ENCODE measurements around the gene PHYHD1. TPM values are rescaled to one million over a fixed set of nuclear protein-coding genes. Genes with fewer than 3 reads are reported as not detected.

Gene PHYHD1
- polyA plus RNA-seq, 1 donor (not counting 4 experiments of a cell fraction or from before 2014, with no cell fraction given), result 4.7 TPM

DNA sequence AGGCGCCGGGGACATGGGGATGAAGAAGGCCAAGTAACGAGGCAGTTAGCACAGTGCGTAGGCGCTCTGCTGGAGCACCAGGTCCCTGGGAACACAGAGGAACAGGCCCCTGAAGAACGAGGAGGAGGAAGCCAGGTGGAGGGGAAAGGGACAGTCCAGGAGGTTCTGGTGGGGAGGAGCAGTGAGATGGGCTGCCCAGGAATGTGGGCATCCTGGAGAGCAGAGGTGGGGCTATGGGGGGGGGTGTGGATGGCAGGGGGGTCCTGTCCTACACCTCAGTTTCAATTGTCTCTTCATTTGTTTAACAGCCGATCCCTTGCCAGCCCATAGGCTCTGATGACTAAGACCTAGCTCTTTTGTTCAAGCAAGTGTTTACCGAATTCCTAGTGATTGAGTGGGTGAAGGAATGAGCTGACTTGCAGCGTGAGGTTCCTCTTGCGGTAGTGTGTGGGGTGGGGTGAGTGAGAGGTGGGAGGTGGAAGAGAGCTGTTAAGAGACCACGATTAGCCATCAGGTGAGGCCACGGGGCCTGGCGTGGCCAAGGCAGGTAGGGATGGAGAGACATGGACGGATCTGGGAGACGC, 8.4 kb upstream of the PHYHD1 start:
- peak overlapping the region; percentile 97 for H3K27ac ChIP-seq (ENCODE audit: control insufficient read depth, insufficient read depth, low read length)
- peak overlapping the region; percentile 75 for H3K9ac ChIP-seq (ENCODE audit: control insufficient read depth, extremely low read depth, insufficient read depth, low read length)
- no peak overlapping the region for H2AFZ ChIP-seq (ENCODE audit: control insufficient read depth, low read length)
- H4K20me1 ChIP-seq (ENCODE audit: control insufficient read depth, extremely low read depth, insufficient read depth, low read length), result no peaks in the 10 kb centered on the region
- H3K27me3 ChIP-seq (ENCODE audit: control insufficient read depth, extremely low read depth, insufficient read depth, low read length), result no peaks in the 10 kb centered on the region
- peaks cover 3% of the 10 kb centered on the region for H3K9me1 ChIP-seq (ENCODE audit: control insufficient read depth, extremely low read depth, insufficient read depth, low read length)
- H3K4me3 ChIP-seq (ENCODE audit: control insufficient read depth in 2 of 3, extremely low read depth in 1 of 3, insufficient read depth in 2 of 3, low read depth in 1 of 3, low read length in 3 of 3), result peak overlapping the region; percentile 17 to 69 (median 37)
- peak; percentile 98 for DNase-seq (ENCODE audit: low read depth, low spot score)
- dilution Hi-C loops (cut with MboI; ENCODE audit: extremely low pct_ligation_motif_present, low sequenced_read_pairs), result no loop called here
- peak; percentile 98 for FAIRE-seq
- no peak for TF ChIP-seq EZH2 (IDR thresholded peaks at IDR 0.05; ENCODE audit: low read length)
- TF ChIP-seq, protein P1, sequence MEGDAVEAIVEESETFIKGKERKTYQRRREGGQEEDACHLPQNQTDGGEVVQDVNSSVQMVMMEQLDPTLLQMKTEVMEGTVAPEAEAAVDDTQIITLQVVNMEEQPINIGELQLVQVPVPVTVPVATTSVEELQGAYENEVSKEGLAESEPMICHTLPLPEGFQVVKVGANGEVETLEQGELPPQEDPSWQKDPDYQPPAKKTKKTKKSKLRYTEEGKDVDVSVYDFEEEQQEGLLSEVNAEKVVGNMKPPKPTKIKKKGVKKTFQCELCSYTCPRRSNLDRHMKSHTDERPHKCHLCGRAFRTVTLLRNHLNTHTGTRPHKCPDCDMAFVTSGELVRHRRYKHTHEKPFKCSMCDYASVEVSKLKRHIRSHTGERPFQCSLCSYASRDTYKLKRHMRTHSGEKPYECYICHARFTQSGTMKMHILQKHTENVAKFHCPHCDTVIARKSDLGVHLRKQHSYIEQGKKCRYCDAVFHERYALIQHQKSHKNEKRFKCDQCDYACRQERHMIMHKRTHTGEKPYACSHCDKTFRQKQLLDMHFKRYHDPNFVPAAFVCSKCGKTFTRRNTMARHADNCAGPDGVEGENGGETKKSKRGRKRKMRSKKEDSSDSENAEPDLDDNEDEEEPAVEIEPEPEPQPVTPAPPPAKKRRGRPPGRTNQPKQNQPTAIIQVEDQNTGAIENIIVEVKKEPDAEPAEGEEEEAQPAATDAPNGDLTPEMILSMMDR (optimal IDR thresholded peaks at IDR 0.05 in 1 of 3, IDR thresholded peaks at IDR 0.05 in 1 of 3, conservative IDR thresholded peaks at IDR 0.05 in 1 of 3; ENCODE audit: extremely low read depth in 1 of 3, insufficient read depth in 2 of 3, low read length in 3 of 3), result no peak
- H3K36me3 ChIP-seq (ENCODE audit: control insufficient read depth in 2 of 2, extremely low read depth in 1 of 2, insufficient read depth in 2 of 2, low read length in 2 of 2), result peaks cover 44 to 87% of the 10 kb centered on the region in 2 experiments
- peaks cover 68% of the 10 kb centered on the region for H3K79me2 ChIP-seq (ENCODE audit: control insufficient read depth, insufficient read depth, low read length)
- peaks cover 65% of the 10 kb centered on the region for H3K4me1 ChIP-seq (ENCODE audit: control insufficient read depth, extremely low read depth, insufficient read depth, low read length)
- no peaks in the 10 kb centered on the region for H3K9me3 ChIP-seq (ENCODE audit: control insufficient read depth, low read depth, low read length)
- H3K4me2 ChIP-seq (ENCODE audit: control insufficient read depth, extremely low read depth, insufficient read depth, low read depth, low read length), result peak overlapping the region; percentile 92

DNA sequence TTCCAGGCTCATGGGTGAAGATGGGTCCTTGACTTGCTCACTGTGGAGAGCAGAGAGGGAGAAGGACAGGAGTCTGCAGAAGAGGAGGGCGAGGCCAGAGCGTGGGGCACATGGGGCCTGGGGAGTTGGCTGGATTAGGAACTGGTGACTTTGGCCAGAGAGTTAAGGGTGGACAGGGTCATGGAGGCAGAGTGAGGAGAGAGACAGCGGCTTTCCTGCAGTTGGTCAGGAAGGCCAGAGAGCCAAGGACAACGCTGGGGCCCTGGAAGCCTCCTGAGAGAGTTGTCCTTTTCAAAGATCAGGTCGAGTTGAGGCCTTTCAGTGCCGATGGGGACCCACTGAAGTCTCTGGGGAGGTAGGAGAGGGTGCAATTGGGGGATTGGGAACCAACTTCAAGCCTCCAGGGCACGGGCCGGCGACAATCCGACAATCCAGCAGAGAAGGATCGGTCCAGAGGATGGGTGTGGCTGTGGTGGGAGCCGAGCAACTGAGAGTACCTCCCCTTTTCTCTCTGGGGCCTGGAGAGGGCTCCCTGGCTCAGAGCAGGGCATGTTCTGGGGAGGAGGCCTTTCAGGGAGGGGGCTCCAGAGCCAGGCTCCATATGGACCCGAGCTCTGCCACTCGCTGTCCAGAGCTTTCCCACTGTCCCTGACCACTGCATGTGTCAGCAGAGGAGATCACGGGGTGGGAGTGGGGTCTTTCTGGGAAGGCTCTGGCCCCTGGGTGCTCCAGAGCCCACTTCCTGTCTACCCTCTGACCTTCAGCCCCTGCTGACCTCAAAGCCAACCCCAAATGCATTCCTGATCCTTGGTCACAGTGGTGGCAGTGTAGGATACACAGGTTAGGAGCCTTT, 7.5 kb upstream of the PHYHD1 start:
- Histone ChIP-seq H3K4me1 (ENCODE audit: control insufficient read depth, extremely low read depth, insufficient read depth, low read length) (peaks cover 73% of the 10 kb centered on the region), H3K79me2 (ENCODE audit: control insufficient read depth, insufficient read depth, low read length) (peaks cover 61% of the 10 kb centered on the region), H3K4me2 (ENCODE audit: control insufficient read depth, extremely low read depth, insufficient read depth, low read depth, low read length) (peak overlapping the region; percentile 92), H3K36me3 (ENCODE audit: control insufficient read depth in 2 of 2, extremely low read depth in 1 of 2, insufficient read depth in 2 of 2, low read length in 2 of 2) (peaks cover 43 to 85% of the 10 kb centered on the region in 2 experiments), H2AFZ (ENCODE audit: control insufficient read depth, low read length) (no peak overlapping the region), H4K20me1 (ENCODE audit: control insufficient read depth, extremely low read depth, insufficient read depth, low read length) (no peaks in the 10 kb centered on the region), H3K9ac (ENCODE audit: control insufficient read depth, extremely low read depth, insufficient read depth, low read length) (peak overlapping the region; percentile 67), H3K27ac (ENCODE audit: control insufficient read depth, insufficient read depth, low read length) (peak overlapping the region; percentile 97), H3K27me3 (ENCODE audit: control insufficient read depth, extremely low read depth, insufficient read depth, low read length) (no peaks in the 10 kb centered on the region), H3K9me3 (ENCODE audit: control insufficient read depth, low read depth, low read length) (no peaks in the 10 kb centered on the region), H3K4me3 (ENCODE audit: control insufficient read depth in 2 of 3, extremely low read depth in 1 of 3, insufficient read depth in 2 of 3, low read depth in 1 of 3, low read length in 3 of 3) (peak overlapping the region; percentile 17 to 69 (median 37)), H3K9me1 (ENCODE audit: control insufficient read depth, extremely low read depth, insufficient read depth, low read length) (peaks cover 3% of the 10 kb centered on the region)
- DNase-seq (ENCODE audit: low read depth, low spot score) (no peak), FAIRE-seq (peak; percentile 44)
- TF ChIP-seq, protein P1 (optimal IDR thresholded peaks at IDR 0.05 in 1 of 3, IDR thresholded peaks at IDR 0.05 in 1 of 3, conservative IDR thresholded peaks at IDR 0.05 in 1 of 3; ENCODE audit: extremely low read depth in 1 of 3, insufficient read depth in 2 of 3, low read length in 3 of 3), result no peak
- TF ChIP-seq EZH2 (IDR thresholded peaks at IDR 0.05; ENCODE audit: low read length), result no peak
- dilution Hi-C loops (cut with MboI; ENCODE audit: extremely low pct_ligation_motif_present, low sequenced_read_pairs), result no loop called here

Measured in keratinocyte (primary cell).